ENCODE data around the gene SLC10A7. TPM values are rescaled to one million over a fixed set of nuclear protein-coding genes. Genes with fewer than 3 reads are reported as not detected.

Gene SLC10A7, protein sequence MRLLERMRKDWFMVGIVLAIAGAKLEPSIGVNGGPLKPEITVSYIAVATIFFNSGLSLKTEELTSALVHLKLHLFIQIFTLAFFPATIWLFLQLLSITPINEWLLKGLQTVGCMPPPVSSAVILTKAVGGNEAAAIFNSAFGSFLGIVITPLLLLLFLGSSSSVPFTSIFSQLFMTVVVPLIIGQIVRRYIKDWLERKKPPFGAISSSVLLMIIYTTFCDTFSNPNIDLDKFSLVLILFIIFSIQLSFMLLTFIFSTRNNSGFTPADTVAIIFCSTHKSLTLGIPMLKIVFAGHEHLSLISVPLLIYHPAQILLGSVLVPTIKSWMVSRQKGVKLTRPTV
- total RNA-seq: 10 to 100 TPM; 11.6 to 14.4 (median 13.0) TPM

DNA sequence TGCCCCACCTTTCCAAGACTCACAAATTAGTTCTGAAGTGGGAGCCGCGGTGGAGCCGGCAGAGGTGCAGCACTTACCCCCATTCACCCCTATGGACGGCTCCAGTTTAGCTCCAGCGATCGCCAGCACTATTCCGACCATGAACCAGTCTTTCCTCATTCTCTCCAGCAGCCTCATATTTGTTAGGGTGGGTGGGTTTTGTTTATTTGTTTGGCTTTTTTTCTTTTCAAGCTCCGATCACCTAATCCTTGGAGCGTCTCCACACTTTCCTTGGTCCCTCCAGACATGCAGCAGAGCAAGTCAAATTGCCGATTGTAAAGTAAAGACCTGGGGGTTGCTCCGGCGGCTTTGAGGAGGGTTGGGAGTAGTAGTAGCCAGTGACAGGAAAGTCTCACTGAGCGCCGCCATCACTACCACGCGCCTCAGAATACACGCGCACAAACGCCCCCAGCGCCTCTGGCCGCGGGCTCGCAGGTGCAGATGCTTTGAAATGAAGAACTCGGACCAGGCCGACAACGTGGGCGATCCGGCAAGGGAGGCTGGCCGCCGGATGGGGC, at the start of gene SLC10A7:
SLC10A7 (minus strand) TSS at position 400 of the 557 bp plus-strand sequence; CDS start at position 177, 223 bp downstream.
- ATAC-seq (peak; percentile 91 to 92), DNase-seq (peak; percentile 58)
- H3K9me3 Mint-ChIP-seq: no peaks in the 10 kb centered on the region
- no peak within 1 kb of the TSS for H3K4me3 Mint-ChIP-seq
- H3K4me1 Mint-ChIP-seq (ENCODE audit: low read depth): peaks cover 17% of the 10 kb centered on the region
- no peaks in the 10 kb centered on the region for H3K27me3 Mint-ChIP-seq (ENCODE audit: low read depth)
- no peaks in the 10 kb centered on the region for H3K36me3 Mint-ChIP-seq (ENCODE audit: insufficient read depth)

- Mint-ChIP-seq H3K4me1 (ENCODE audit: low read depth) (no peaks in the 10 kb centered on the region), H3K9me3 (no peaks in the 10 kb centered on the region)
- ATAC-seq: no peak
These were observed 45.7 kb upstream of the SLC10A7 start for GRCh38 chr4:146567396-146567795.

DNA sequence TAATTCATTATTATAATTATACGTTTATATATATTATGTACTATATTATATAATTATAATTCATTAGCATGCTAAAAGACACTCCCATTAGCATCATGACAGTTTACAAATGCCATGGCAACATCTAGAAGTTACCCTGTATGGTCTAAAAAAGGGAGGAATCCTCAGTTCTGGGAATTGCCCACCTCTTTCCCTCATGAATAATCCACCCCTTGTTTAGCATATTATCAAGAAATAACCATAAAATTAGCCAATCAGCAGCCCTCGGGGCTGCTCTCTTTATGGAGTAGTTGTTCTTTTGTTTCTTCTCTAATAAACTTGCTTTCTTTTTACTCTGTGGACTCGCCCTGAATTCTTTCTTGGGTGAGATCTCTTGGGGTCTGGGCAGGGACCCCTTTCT, 42.8 kb upstream of the SLC10A7 start:
- Mint-ChIP-seq H3K9me3 (no peaks in the 10 kb centered on the region), H3K4me3 (no peak overlapping the region), H3K4me1 (ENCODE audit: low read depth) (no peaks in the 10 kb centered on the region), H3K36me3 (ENCODE audit: insufficient read depth) (no peaks in the 10 kb centered on the region), H3K27me3 (ENCODE audit: low read depth) (peaks cover 21% of the 10 kb centered on the region)
- DNase-seq (no peak), ATAC-seq (no peak)

More at GRCh38 chr4:146567396-146567795, 45.7 kb upstream of the SLC10A7 start:
- DNase-seq: no peak
- peaks cover 19% of the 10 kb centered on the region for H3K27me3 Mint-ChIP-seq (ENCODE audit: low read depth)
- no peak overlapping the region for H3K4me3 Mint-ChIP-seq
- no peaks in the 10 kb centered on the region for H3K36me3 Mint-ChIP-seq (ENCODE audit: insufficient read depth)

GRCh38 chr4:146550161-146550560, 28.4 kb upstream of the SLC10A7 start:
- H3K4me1 Mint-ChIP-seq (ENCODE audit: low read depth): no peaks in the 10 kb centered on the region
- H3K27me3 Mint-ChIP-seq (ENCODE audit: low read depth): no peaks in the 10 kb centered on the region
- H3K36me3 Mint-ChIP-seq (ENCODE audit: insufficient read depth): no peaks in the 10 kb centered on the region

GRCh38 chr4:146548443-146548842, 26.7 kb upstream of the SLC10A7 start:
- H3K4me1 Mint-ChIP-seq (ENCODE audit: low read depth): no peaks in the 10 kb centered on the region
- H3K27me3 Mint-ChIP-seq (ENCODE audit: low read depth): peaks cover 7% of the 10 kb centered on the region
- no peaks in the 10 kb centered on the region for H3K36me3 Mint-ChIP-seq (ENCODE audit: insufficient read depth)
- ATAC-seq: no peak
- H3K4me3 Mint-ChIP-seq: no peak overlapping the region
- DNase-seq: no peak
- peaks cover 12% of the 10 kb centered on the region for H3K9me3 Mint-ChIP-seq

More at GRCh38 chr4:146550161-146550560, 28.4 kb upstream of the SLC10A7 start:
- Mint-ChIP-seq H3K9me3 (no peaks in the 10 kb centered on the region), H3K4me3 (no peak overlapping the region)
- DNase-seq: no peak
- no peak for ATAC-seq

DNA sequence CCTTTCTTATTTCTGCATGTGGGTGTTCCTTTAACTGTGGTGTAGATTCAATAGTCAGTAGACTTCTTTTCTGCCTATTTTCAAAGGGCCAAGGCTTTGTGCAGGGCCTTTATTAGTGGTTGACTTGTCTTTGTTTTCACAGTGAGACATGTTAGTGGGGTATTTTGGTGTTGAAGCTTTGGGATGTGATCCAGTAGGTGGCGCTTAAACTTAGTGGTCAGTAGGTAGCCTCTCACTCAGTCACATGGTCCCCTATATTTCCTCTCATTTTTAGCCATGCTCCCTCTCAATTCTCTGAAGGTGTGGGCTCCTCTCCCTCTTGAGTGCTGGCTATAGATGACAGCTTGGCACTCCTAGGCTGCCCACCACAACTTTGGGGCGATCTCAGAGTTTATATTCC, 23.4 kb upstream of the SLC10A7 start:
- Mint-ChIP-seq H3K4me3 (no peak overlapping the region), H3K27me3 (ENCODE audit: low read depth) (peaks cover 13% of the 10 kb centered on the region), H3K9me3 (peaks cover 22% of the 10 kb centered on the region), H3K4me1 (ENCODE audit: low read depth) (no peaks in the 10 kb centered on the region), H3K36me3 (ENCODE audit: insufficient read depth) (no peaks in the 10 kb centered on the region)
- DNase-seq (no peak), ATAC-seq (no peak)

- no peak for ATAC-seq
- H3K9me3 Mint-ChIP-seq: peaks cover 20% of the 10 kb centered on the region
These were observed 12.4 kb upstream of the SLC10A7 start for GRCh38 chr4:146534178-146534577.

DNA sequence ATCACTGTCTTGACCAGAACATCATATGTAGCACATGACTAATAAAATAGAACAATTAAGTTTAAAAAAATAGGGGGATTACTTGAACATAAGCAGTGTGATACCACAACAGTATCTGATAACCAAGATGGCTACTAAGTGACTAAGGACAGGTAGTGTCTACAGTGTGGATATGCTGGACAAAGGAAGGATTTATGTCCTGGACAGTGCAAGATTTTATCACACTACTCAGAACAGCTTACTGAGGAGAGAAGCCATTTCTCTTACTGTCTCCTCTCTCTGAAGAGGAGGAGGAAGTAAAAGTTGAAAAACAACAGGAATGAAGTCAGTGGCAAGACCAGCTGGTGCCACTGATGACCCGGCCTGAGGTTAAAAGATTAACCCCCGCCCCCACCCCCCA, 4.0 kb upstream of the SLC10A7 start:
- ATAC-seq: no peak
- no peak for DNase-seq
- Mint-ChIP-seq H3K27me3 (ENCODE audit: low read depth) (no peaks in the 10 kb centered on the region), H3K36me3 (ENCODE audit: insufficient read depth) (no peaks in the 10 kb centered on the region), H3K4me1 (ENCODE audit: low read depth) (peaks cover 11% of the 10 kb centered on the region), H3K9me3 (peaks cover 5% of the 10 kb centered on the region), H3K4me3 (no peak overlapping the region)

More at GRCh38 chr4:146534178-146534577, 12.4 kb upstream of the SLC10A7 start:
- H3K4me3 Mint-ChIP-seq: no peak overlapping the region
- peaks cover 2% of the 10 kb centered on the region for H3K27me3 Mint-ChIP-seq (ENCODE audit: low read depth)
- no peaks in the 10 kb centered on the region for H3K36me3 Mint-ChIP-seq (ENCODE audit: insufficient read depth)
- DNase-seq: no peak
- H3K4me1 Mint-ChIP-seq (ENCODE audit: low read depth): no peaks in the 10 kb centered on the region

GRCh38 chr4:146524663-146525062, 2.9 kb upstream of the SLC10A7 start:
- DNase-seq (no peak), ATAC-seq (no peak)
- no peak overlapping the region for H3K4me3 Mint-ChIP-seq
- no peaks in the 10 kb centered on the region for H3K27me3 Mint-ChIP-seq (ENCODE audit: low read depth)
- H3K4me1 Mint-ChIP-seq (ENCODE audit: low read depth): peaks cover 11% of the 10 kb centered on the region
- no peaks in the 10 kb centered on the region for H3K36me3 Mint-ChIP-seq (ENCODE audit: insufficient read depth)
- H3K9me3 Mint-ChIP-seq: no peaks in the 10 kb centered on the region

- ATAC-seq (no peak), DNase-seq (no peak)
- H3K36me3 Mint-ChIP-seq (ENCODE audit: insufficient read depth): no peaks in the 10 kb centered on the region
- peaks cover 17% of the 10 kb centered on the region for H3K4me1 Mint-ChIP-seq (ENCODE audit: low read depth)
- no peaks in the 10 kb centered on the region for H3K9me3 Mint-ChIP-seq
- H3K4me3 Mint-ChIP-seq: no peak overlapping the region
- H3K27me3 Mint-ChIP-seq (ENCODE audit: low read depth): no peaks in the 10 kb centered on the region
These were observed 1.1 kb upstream of the SLC10A7 start for GRCh38 chr4:146522869-146523205.

DNA sequence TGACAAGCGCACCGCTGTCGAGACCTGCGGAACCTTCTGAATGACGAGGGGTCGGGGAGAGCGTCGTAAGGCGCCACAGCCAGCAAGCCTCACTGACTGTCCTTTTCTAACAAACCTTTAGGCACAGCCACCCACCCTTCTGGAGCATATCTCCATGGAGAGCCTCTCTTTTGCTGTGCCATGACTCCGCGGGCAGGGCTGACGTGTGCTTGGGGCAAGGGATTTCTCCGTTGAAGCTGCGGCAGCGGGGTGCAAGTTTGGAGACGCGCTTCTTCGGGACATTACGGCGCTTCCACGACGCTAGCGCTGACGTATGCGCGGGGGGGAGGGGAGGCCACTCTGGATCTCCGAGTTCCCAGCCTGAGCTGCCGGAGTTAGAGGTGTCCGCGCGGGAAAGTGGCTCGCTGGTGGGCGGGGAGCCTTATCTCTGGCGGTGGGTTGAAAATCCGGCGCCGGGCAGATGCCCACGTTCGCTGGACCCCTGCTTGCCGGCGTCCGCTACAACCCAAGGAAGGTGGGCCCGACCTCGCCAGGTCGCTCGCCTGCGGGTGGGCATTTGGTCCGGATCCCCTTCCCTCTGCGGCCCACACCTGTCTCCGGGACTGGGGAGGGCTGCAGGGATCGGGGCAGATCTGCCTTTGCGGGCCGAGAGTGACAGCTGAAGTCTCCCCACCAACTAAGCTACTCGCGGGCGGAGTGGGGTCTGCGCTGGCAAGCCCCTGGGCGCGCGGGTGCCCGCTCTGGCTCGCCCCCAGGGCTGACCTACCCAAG, 543 bp upstream of the SLC10A7 start:
- no peaks in the 10 kb centered on the region for H3K9me3 Mint-ChIP-seq
- peaks cover 17% of the 10 kb centered on the region for H3K4me1 Mint-ChIP-seq (ENCODE audit: low read depth)
- peak; percentile 88 to 89 for ATAC-seq
- H3K36me3 Mint-ChIP-seq (ENCODE audit: insufficient read depth): no peaks in the 10 kb centered on the region
- DNase-seq: peak; percentile 82
- no peaks in the 10 kb centered on the region for H3K27me3 Mint-ChIP-seq (ENCODE audit: low read depth)
- no peak overlapping the region for H3K4me3 Mint-ChIP-seq

DNA sequence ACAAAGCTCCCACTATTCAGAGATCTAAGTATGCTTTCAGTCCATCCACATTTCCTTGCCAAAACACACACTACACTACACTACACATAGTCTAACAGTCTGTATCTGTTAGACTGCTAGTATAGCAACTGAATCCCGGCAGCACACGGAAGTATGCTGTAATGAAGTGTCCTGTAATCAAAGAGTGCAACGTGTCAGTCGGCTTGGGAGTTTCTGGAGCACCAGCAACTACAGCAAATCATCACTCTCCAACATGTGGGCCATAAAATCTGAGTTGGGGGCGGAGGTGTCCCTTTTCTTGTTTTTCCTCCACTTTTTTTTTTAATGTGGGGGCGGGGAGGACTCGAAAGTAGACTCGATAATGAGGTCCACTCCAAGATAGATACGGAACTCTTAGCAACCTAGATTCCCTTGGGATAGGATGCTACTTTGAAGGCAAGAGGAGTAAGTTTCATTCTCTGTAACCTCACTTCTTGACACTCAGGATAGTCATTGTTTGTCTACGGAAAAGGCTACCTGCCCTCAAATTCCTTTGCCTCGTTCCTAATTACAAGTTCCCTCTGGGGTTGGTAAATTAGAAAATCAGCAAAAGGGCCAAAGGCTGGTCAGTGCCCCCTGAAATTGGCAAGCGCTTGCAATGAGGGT, 722 bp downstream of the SLC10A7 start:
- Mint-ChIP-seq H3K4me3 (no peak overlapping the region), H3K9me3 (no peaks in the 10 kb centered on the region), H3K36me3 (ENCODE audit: insufficient read depth) (peaks cover 2% of the 10 kb centered on the region), H3K27me3 (ENCODE audit: low read depth) (no peaks in the 10 kb centered on the region), H3K4me1 (ENCODE audit: low read depth) (peaks cover 17% of the 10 kb centered on the region)
- DNase-seq: no peak
- no peak for ATAC-seq

DNA sequence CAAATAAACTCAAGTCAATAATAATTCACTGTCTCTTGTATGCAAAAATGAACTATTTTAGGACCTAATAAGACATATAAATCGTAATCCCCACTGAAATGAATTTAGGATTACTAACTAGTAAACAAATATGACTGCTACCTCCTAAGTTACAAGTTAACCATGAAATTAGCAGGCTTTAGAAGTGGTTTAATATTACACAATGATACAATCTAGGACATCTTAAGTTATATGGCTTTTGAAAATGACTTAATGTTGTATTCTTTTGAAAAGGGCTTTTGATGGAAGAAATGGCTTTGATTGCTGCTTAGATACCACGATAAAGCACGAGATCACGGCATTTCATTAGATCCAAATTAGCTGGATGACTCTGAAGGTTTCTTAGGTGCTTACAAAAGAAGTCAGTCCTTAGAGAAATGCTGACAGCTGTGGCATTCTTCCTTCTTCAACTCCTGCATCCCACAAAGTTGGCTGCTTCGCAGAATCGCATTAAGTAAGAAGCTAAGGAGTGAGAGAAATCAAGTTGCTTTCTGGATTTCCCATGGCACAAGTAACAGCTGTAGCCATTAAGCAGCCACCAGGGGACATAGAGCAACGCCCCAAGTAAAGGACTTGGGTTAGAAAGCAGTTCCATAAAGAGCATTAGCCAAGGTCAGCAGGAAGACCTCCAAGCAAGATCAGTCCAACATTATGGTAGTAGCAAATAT, 6.9 kb downstream of the SLC10A7 start:
- Mint-ChIP-seq H3K4me1 (ENCODE audit: low read depth) (peaks cover 5% of the 10 kb centered on the region), H3K36me3 (ENCODE audit: insufficient read depth) (peaks cover 11% of the 10 kb centered on the region), H3K27me3 (ENCODE audit: low read depth) (no peaks in the 10 kb centered on the region), H3K4me3 (no peak overlapping the region), H3K9me3 (no peaks in the 10 kb centered on the region)
- no peak for DNase-seq
- ATAC-seq: no peak

DNA sequence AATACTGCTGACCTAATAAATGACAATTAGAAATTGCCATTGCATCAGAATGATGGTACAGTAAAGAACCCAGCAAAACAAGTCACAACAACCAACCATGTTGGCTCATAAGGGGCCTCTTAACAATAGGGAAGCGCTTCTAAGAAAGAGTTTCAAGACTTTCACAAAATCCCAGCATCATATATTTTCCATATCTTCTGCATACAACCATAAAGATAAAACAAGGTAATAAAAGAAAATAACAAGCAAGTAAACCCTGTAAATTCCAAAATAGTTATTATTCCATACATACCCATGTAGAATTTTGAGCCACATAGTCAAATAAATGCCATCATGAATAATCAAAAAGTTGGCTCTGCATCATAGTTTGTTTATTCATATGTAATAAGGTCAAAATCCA, 8.2 kb downstream of the SLC10A7 start:
- peaks cover 23% of the 10 kb centered on the region for H3K36me3 Mint-ChIP-seq (ENCODE audit: insufficient read depth)
- no peaks in the 10 kb centered on the region for H3K9me3 Mint-ChIP-seq
- H3K4me1 Mint-ChIP-seq (ENCODE audit: low read depth): peaks cover 3% of the 10 kb centered on the region
- DNase-seq (no peak), ATAC-seq (no peak)
- H3K27me3 Mint-ChIP-seq (ENCODE audit: low read depth): no peaks in the 10 kb centered on the region
- no peak overlapping the region for H3K4me3 Mint-ChIP-seq

All from activated T-cell treated with anti-CD3 and anti-CD28 coated beads, Interleukin-2, amount 50 U/mL, for 4 hours (primary cell).